H1 (cell line): ENCODE measurements around the gene C2CD5.

Source experiments
- BACH1 ChIP-seq: IDR thresholded peaks from 2 replicates; pipeline ENCODE4 v1.6.1; 2012; ENCODE audit warnings: low read length, improper control_type of control experiment
- CBX8 ChIP-seq: fragments of 300-800, 300-1000 bp; sonication (generic); IDR thresholded peaks from 2 replicates; pipeline ENCODE4 v1.7.1; 2016; ENCODE audit warnings: low read depth, low read length, borderline replicate concordance
- EP300 ChIP-seq, 2 experiments: IDR thresholded peaks; 1 replicate in 1 of 2; 2 replicates in 1 of 2; pipeline ENCODE4 v1.6.1; 2011 to 2012; ENCODE audit warnings: low read depth in 2 of 2, low read length in 2 of 2, mild to moderate bottlenecking in 2 of 2, borderline replicate concordance in 1 of 2, inconsistent platforms in 1 of 2, moderate library complexity in 1 of 2
- HDAC2 ChIP-seq, 2 experiments: fragments of 300-600 bp in 1 of 2; sonication (generic) in 1 of 2; IDR thresholded peaks; 2 replicates each; pipeline ENCODE4 v1.6.1; 2011 to 2012; ENCODE audit warnings: low read depth in 2 of 2, low read length in 2 of 2, mild to moderate bottlenecking in 2 of 2, moderate library complexity in 2 of 2, borderline replicate concordance in 1 of 2, inconsistent platforms in 1 of 2

GRCh38 chr12:22443379-22444316, 100.7 kb downstream of the C2CD5 start:
- TF ChIP-seq EP300 (IDR thresholded peaks at IDR 0.05; ENCODE audit: borderline replicate concordance in 1 of 2, low read depth in 2 of 2, low read length in 2 of 2) (no peak), BACH1 (no peak), HDAC2 (IDR thresholded peaks at IDR 0.05; ENCODE audit: borderline replicate concordance in 1 of 2, low read depth in 2 of 2, low read length in 2 of 2) (no peak), CBX8 (no peak)
